Measurements from ENCODE around the gene SERF2. TPM values are rescaled to one million over a fixed set of nuclear protein-coding genes. Genes with fewer than 3 reads are reported as not detected.

Gene SERF2
- total and polyA plus RNA-seq, 10 of the 15 experiments (the other 5 are each of a cell fraction or from before 2014, with no cell fraction given): 464 to 4,159 (median 1,014) TPM

- TF ChIP-seq RAD51 (IDR thresholded peaks at IDR 0.05) (no peak), NFYA (IDR thresholded peaks at IDR 0.05; ENCODE audit: borderline replicate concordance, low read depth, low read length) (no peak), IRF3 (IDR thresholded peaks at IDR 0.05) (no peak), ELK1 (IDR thresholded peaks at IDR 0.05; ENCODE audit: low read depth, low read length) (peak; percentile 84), CBX5 (IDR thresholded peaks at IDR 0.05; ENCODE audit: low read depth) (no peak), ZBTB4 (CRISPR knock-in tag; IDR thresholded peaks at IDR 0.05) (no peak), SUPT20H (IDR thresholded peaks at IDR 0.05; ENCODE audit: borderline replicate concordance, control insufficient read depth, low read depth, low read length) (no peak), E2F8 (IDR thresholded peaks at IDR 0.05; ENCODE audit: low read depth, partially characterized antibody) (peak; percentile 90), HDAC6 (IDR thresholded peaks at IDR 0.05; ENCODE audit: unreplicated experiment) (no peak), ZBTB11 (CRISPR knock-in tag; IDR thresholded peaks at IDR 0.05) (no peak), MYC (IDR thresholded peaks at IDR 0.05; ENCODE audit: insufficient read depth, insufficient read length, insufficient replicate concordance, low read length, severe bottlenecking) (no peak), ZNF274 (IDR thresholded peaks at IDR 0.05; ENCODE audit: insufficient read depth, insufficient read length) (no peak), CBFB (IDR thresholded peaks at IDR 0.05; ENCODE audit: low read depth) (peak; percentile 60; the same call in 1 of the 2 replicates)
These were observed 8.4 kb downstream of the SERF2 start, which contains the start of gene HYPK (continued) for GRCh38 chr15:43800286-43801141.
